Gastrocnemius medialis (tissue), 4 donors: ENCODE measurements around the gene AMBRA1. TPM values are rescaled to one million over a fixed set of nuclear protein-coding genes. Genes with fewer than 3 reads are reported as not detected.

Source experiments
- ATAC-seq, 2 donors: fragments of 150-250 bp; one replicate each; pipeline ENCODE4 v1.9.1; 2016
- DNase-seq, 2 donors: peaks; one replicate each; pipeline ENCODE4 v3.0.0-alpha.2; 2019
- H3K27ac ChIP-seq, 4 donors: fragments of 200-600 bp; sonication (generic); 1 replicate in 1 of 4; 2 replicates in 3 of 4; pipeline ENCODE4 v1.5.1; 2016 to 2018; ENCODE audit warnings: mild to moderate bottlenecking in 2 of 4, moderate library complexity in 1 of 4
- H3K27me3 ChIP-seq, 3 donors: fragments of 200-600 bp; sonication (generic) in 2 of 3; 1 replicate in 1 of 3; 2 replicates in 2 of 3; pipeline versions ENCODE4 v1.5.1 to v1.6.0; 2016 to 2019; ENCODE audit warnings: mild to moderate bottlenecking in 1 of 3, moderate library complexity in 1 of 3
- H3K36me3 ChIP-seq, 2 donors: fragments of 200-600 bp; sonication (generic) in 1 of 2; one replicate each; pipeline ENCODE4 v1.5.1; 2017 to 2018
- H3K4me1 ChIP-seq, 2 donors: fragments of 200-600 bp; sonication (generic) in 1 of 2; one replicate each; pipeline ENCODE4 v1.5.1; 2016 to 2017; ENCODE audit warnings: mild to moderate bottlenecking in 2 of 2
- H3K4me3 ChIP-seq, 4 donors: fragments of 200-600 bp; sonication (generic) in 3 of 4; 1 replicate in 1 of 4; 2 replicates in 3 of 4; pipeline ENCODE4 v1.5.1; 2016 to 2019; ENCODE audit warnings: mild to moderate bottlenecking in 2 of 4
- H3K9me3 ChIP-seq, 3 donors: fragments of 200-600 bp; sonication (generic) in 2 of 3; 1 replicate in 1 of 3; 2 replicates in 2 of 3; pipeline ENCODE4 v1.5.1; 2016 to 2019
- POLR2A ChIP-seq, 2 donors: fragments of 450-650 bp; IDR thresholded peaks; one replicate each; pipeline ENCODE4 v1.6.1; 2017; ENCODE audit warnings: antibody characterized with exemption in 2 of 2, mild to moderate bottlenecking in 2 of 2, moderate library complexity in 2 of 2
- in situ Hi-C, 4 donors: fragments of 200-750 bp; cut with MboI; loops; one replicate each; pipeline versions ENCODE4 v1.15.0 to v1.8.0; 2017; ENCODE audit warnings: low sequenced_read_pairs in 4 of 4
- intact Hi-C: fragments of 100-400 bp; cut with DNase I; formaldehyde crosslinking; loops from one replicate; pipeline ENCODE4 v1.15.1; 2023; ENCODE audit warnings: low total_unique reads
- total RNA-seq, 4 donors: library from RNA; depleted of rRNA; stranded (reverse); fragments of >200 nt; gene quantifications; one replicate each; pipeline versions ENCODE4 v1.1.0 to v1.2.3, GENCODE V29; 2016
- TF ChIP-seq, protein P1 (sequence below), 5 experiments: fragments of 450-650 bp in 3 of 5; fragments of 200-600 bp in 2 of 5; sonication (generic) in 2 of 5; IDR thresholded peaks in 4 of 5; conservative IDR thresholded peaks in 1 of 5; 1 replicate in 4 of 5; 2 replicates in 1 of 5; pipeline ENCODE4 v1.5.1; 2016 to 2019; ENCODE audit warnings: antibody characterized with exemption in 5 of 5, mild to moderate bottlenecking in 3 of 5, moderate library complexity in 3 of 5

Gene AMBRA1
- total RNA-seq, 4 donors from 2014 or later, result 17.3 to 24.3 (median 20.7) TPM

DNA sequence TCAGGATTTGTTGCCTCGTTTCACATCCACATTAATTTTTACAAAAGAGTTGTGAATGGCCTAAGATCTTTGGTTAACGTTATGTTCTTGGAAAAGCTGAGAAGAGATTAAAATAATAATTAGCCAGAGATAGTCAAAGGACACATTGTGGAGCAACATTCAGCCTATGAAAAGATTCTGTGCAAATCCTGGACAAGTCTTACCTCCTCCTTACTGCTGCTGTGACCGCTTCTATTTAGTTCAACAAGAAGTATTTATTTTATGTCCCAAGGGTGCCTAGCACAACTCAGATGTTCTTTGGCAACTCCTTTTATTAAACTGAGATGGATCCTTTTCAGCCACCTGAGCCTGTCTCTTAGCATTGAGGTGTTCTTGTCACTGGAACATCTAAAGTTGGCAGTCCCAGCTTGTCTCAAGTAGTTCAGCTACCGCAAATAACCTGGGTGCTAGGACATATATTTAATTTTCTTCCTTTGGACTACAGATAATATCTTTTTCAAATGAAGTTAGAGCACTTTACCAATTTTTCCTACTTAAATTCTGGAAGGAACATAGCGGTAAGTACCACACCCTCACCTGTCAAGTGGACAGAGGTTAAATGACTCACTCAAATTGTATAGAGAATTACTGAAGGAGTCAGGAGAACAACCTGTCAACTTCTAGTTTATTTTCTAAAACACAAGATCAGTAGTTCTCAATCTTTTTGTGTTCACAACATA lies 121.7 kb downstream of the AMBRA1 start:
- no peaks in the 10 kb centered on the region for H3K9me3 ChIP-seq
- peak overlapping the region in 2 of 4 donors; percentile 6 for H3K4me3 ChIP-seq
- no peaks in the 10 kb centered on the region for H3K36me3 ChIP-seq
- ATAC-seq, result peak; percentile 89
- intact Hi-C loops (no loop called here), in situ Hi-C loops (no loop called here)
- H3K27me3 ChIP-seq, result no peaks in the 10 kb centered on the region
- peaks cover 26 to 28% of the 10 kb centered on the region in 2 donors for H3K4me1 ChIP-seq
- no peak for TF ChIP-seq POLR2A (IDR thresholded peaks at IDR 0.05)
- TF ChIP-seq, protein P1, sequence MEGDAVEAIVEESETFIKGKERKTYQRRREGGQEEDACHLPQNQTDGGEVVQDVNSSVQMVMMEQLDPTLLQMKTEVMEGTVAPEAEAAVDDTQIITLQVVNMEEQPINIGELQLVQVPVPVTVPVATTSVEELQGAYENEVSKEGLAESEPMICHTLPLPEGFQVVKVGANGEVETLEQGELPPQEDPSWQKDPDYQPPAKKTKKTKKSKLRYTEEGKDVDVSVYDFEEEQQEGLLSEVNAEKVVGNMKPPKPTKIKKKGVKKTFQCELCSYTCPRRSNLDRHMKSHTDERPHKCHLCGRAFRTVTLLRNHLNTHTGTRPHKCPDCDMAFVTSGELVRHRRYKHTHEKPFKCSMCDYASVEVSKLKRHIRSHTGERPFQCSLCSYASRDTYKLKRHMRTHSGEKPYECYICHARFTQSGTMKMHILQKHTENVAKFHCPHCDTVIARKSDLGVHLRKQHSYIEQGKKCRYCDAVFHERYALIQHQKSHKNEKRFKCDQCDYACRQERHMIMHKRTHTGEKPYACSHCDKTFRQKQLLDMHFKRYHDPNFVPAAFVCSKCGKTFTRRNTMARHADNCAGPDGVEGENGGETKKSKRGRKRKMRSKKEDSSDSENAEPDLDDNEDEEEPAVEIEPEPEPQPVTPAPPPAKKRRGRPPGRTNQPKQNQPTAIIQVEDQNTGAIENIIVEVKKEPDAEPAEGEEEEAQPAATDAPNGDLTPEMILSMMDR (IDR thresholded peaks at IDR 0.05 in 4 of 5, conservative IDR thresholded peaks at IDR 0.05 in 1 of 5), result no peak
- DNase-seq, result peak; percentile 18 to 36
- H3K27ac ChIP-seq, result peak overlapping the region; percentile 55 to 87 (median 66)

DNA sequence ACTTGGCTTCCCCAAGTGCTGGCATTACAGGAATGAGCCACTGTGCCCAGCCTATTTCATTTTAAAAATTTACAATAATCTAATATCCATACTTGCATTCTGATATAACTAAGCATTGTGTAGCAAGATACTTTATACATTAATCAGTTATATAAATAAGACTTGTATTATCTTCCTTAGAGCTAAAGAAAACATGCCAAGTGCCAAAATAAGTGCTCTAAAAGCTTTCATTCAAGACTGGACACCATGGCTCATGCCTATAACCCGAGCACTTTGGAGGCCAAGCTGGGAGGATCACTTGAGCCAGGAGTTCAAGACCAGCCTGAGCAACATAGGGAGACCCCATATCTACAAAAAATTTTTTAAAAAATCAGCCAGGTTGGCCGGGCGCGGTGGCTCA lies 123.9 kb downstream of the AMBRA1 start:
- TF ChIP-seq, protein P1 (IDR thresholded peaks at IDR 0.05 in 4 of 5, conservative IDR thresholded peaks at IDR 0.05 in 1 of 5), result no peak
- no peak for TF ChIP-seq POLR2A (IDR thresholded peaks at IDR 0.05)
- no peak overlapping the region for H3K27ac ChIP-seq
- intact Hi-C loops (no loop called here), in situ Hi-C loops (no loop called here)
- ATAC-seq (no peak), DNase-seq (no peak)
- no peaks in the 10 kb centered on the region for H3K9me3 ChIP-seq
- H3K27me3 ChIP-seq, result no peaks in the 10 kb centered on the region
- H3K36me3 ChIP-seq, result no peaks in the 10 kb centered on the region
- H3K4me3 ChIP-seq, result no peak overlapping the region
- peaks cover 26 to 28% of the 10 kb centered on the region in 2 donors for H3K4me1 ChIP-seq

DNA sequence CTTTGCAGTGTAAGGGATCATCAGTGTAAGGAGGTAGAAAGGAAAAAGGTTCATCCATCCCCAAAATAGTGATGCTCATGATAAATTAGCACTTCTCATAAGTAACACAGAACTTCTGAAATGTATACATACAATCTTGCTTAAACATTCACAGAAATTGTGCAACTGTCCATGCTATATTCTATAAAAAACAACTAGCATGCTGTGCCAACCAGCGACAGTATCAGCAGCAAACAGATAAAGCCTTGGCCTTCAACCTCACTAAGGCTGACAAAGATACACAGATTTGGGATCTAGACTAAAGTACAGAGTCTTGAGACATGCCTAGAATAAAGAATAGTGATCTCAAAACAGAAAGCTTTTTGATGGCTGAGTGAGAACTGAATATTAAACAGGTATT lies 128.1 kb downstream of the AMBRA1 start:
- H3K27me3 ChIP-seq, result no peaks in the 10 kb centered on the region
- peaks cover 0 to 3% of the 10 kb centered on the region in 2 donors for H3K4me1 ChIP-seq
- intact Hi-C loops, result no loop called here
- no peak for ATAC-seq
- H3K9me3 ChIP-seq, result no peaks in the 10 kb centered on the region
- H3K4me3 ChIP-seq, result no peak overlapping the region
- TF ChIP-seq, protein P1 (IDR thresholded peaks at IDR 0.05 in 4 of 5, conservative IDR thresholded peaks at IDR 0.05 in 1 of 5), result no peak
- TF ChIP-seq POLR2A (IDR thresholded peaks at IDR 0.05), result no peak
- DNase-seq, result no peak
- no peak overlapping the region for H3K27ac ChIP-seq
- in situ Hi-C loops, result no loop called here
- no peaks in the 10 kb centered on the region for H3K36me3 ChIP-seq

DNA sequence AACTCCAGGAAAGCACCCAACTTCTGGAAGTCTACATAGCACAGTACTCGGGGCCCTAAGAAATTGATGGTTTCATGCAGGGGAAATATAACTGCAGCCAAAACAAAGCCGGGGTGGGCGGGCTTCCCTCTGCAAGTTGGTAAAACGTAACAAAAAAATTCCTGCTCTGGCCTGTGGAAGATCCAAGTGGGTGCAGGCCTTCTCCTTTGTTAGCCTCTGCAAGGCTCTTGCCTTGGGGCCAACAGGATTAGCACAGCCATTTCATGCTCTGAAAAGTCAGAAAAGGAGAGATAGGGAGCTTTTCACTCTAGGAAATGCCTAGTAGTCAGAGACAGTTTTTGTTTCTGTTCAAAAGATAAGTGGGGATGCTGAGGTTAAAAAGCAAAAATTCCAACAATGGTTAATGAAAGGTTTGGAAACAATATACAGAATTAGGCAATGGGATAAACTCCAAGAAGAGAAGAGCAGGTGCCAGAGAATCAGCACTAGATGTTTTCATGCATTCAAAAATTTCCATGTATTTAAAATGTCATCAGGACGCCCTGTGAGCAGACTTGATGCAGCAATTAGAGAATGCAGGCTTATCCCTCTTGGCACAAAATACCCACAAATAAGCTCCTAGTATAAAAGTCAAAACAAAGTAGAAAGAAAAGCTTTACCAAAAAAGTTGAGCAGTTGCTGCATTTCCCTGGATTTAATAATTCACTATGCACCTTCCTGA lies 130.0 kb downstream of the AMBRA1 start:
- H3K36me3 ChIP-seq, result no peaks in the 10 kb centered on the region
- H3K27me3 ChIP-seq, result no peaks in the 10 kb centered on the region
- TF ChIP-seq, protein P1 (IDR thresholded peaks at IDR 0.05 in 4 of 5, conservative IDR thresholded peaks at IDR 0.05 in 1 of 5), result no peak
- TF ChIP-seq POLR2A (IDR thresholded peaks at IDR 0.05), result no peak
- DNase-seq (no peak), ATAC-seq (no peak)
- no peak overlapping the region for H3K4me3 ChIP-seq
- in situ Hi-C loops, result no loop called here
- H3K9me3 ChIP-seq, result no peaks in the 10 kb centered on the region
- intact Hi-C loops, result no loop called here
- H3K27ac ChIP-seq, result no peak overlapping the region
- no peaks in the 10 kb centered on the region for H3K4me1 ChIP-seq
